DND-41 (cell line): ENCODE measurements around the gene EXOC3L4.

Experiments used
- ATAC-seq: fragments of 200-7000 bp; cut with Tn5 transposase; 3 replicates; pipeline ENCODE4 v1.9.1; 2021; ENCODE audit warnings: low read depth; ENCODE audit not compliant: insufficient read depth
- DNase-seq: peaks from one replicate; pipeline ENCODE4 v3.0.0-alpha.2; 2020
- H2AFZ ChIP-seq: 2 replicates; pipeline ENCODE4 v1.6.0; 2012; ENCODE audit warnings: low read depth, low read length
- H3K27ac ChIP-seq: 2 replicates; pipeline ENCODE4 v1.5.1; 2012; ENCODE audit warnings: low read length, inconsistent platforms
- H3K27me3 ChIP-seq: fragments of 200-600 bp; sonication (generic); 2 replicates; pipeline ENCODE4 v1.6.0; 2012; ENCODE audit warnings: low read length, mild to moderate bottlenecking, inconsistent platforms; ENCODE audit not compliant: insufficient read depth, poor library complexity
- H3K36me3 ChIP-seq: 2 replicates; pipeline ENCODE4 v1.5.1; 2012; ENCODE audit warnings: low read length, inconsistent platforms; ENCODE audit not compliant: insufficient read depth
- H3K4me1 ChIP-seq: 2 replicates; pipeline ENCODE4 v1.5.1; 2012; ENCODE audit warnings: mild to moderate bottlenecking, low read length; ENCODE audit not compliant: insufficient read depth
- H3K4me2 ChIP-seq: 2 replicates; pipeline ENCODE4 v1.6.0; 2012; ENCODE audit warnings: mild to moderate bottlenecking, moderate library complexity, low read length, inconsistent platforms; ENCODE audit not compliant: insufficient read depth
- H3K4me3 ChIP-seq, 2 experiments: fragments of 200-600 bp in 1 of 2; shearing (Covaris generic) in 1 of 2; 2 replicates each; pipeline ENCODE4 v1.5.1; 2012 to 2016; ENCODE audit warnings: inconsistent platforms in 2 of 2, low read length in 2 of 2, mild to moderate bottlenecking in 2 of 2, low read depth in 1 of 2, moderate library complexity in 1 of 2
- H3K79me2 ChIP-seq: 2 replicates; pipeline ENCODE4 v1.6.0; 2012; ENCODE audit warnings: low read length, inconsistent platforms; ENCODE audit not compliant: insufficient read depth
- H3K9ac ChIP-seq: 2 replicates; pipeline ENCODE4 v1.6.0; 2012; ENCODE audit warnings: low read depth, mild to moderate bottlenecking, inconsistent platforms, low read length, moderate library complexity
- H3K9me3 ChIP-seq: 2 replicates; pipeline ENCODE4 v1.5.1; 2012; ENCODE audit warnings: low read length, moderate library complexity, mild to moderate bottlenecking, inconsistent platforms; ENCODE audit not compliant: insufficient read depth, severe bottlenecking
- H4K20me1 ChIP-seq: 2 replicates; pipeline ENCODE4 v1.6.0; 2012; ENCODE audit warnings: low read length; ENCODE audit not compliant: insufficient read depth
- EZH2 ChIP-seq: IDR thresholded peaks from 3 replicates; pipeline ENCODE4 v1.6.1; 2012; ENCODE audit warnings: borderline replicate concordance, low read depth, mild to moderate bottlenecking, moderate library complexity, low read length, inconsistent platforms; ENCODE audit not compliant: severe bottlenecking
- TF ChIP-seq, protein P1 (sequence below): IDR thresholded peaks from 2 replicates; pipeline ENCODE4 v1.5.1; 2012; ENCODE audit warnings: borderline replicate concordance, low read length, moderate library complexity, mild to moderate bottlenecking; ENCODE audit not compliant: poor library complexity, severe bottlenecking; ENCODE audit errors: extremely low read depth

EXOC3L4 gene

DNA sequence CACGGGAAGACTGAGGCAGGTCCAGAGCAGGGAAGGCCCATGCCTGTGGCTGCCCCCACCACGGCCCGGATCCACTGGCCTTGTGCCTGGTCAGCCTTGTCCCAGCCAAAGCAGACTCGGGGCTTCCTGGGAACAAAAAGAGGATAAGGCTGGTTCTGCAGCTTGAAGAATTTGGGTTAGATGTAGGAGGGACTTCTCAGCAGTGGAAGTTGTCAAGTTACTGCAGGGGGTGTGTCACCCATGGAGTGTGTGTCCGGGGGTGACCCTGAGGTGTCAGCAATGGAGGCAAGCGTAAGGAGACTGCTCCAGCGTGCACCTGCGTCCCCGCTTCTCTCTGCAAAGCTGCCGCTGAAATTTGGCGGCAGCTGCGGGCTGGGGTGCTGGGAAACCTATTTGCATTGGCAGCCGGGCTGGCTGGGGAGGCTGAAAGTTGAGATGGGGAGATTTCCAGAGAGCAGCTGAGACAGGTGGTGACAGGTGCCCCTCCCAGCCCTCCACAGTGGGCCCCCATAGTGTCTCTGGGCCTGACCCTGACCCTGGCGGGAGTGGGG is 16.2 kb downstream of the EXOC3L4 start:
- H3K27ac ChIP-seq, result no peak overlapping the region
- no peak overlapping the region for H3K9ac ChIP-seq
- 0 out of 2 replicates have a peak, but pooled peaks cover 3% of the 10 kb centered on the region for H4K20me1 ChIP-seq
- no peaks in the 10 kb centered on the region for H3K9me3 ChIP-seq
- H3K4me3 ChIP-seq, result no peak overlapping the region
- DNase-seq, result no peak
- no peaks in the 10 kb centered on the region for H3K36me3 ChIP-seq
- H3K4me1 ChIP-seq, result no peaks in the 10 kb centered on the region
- no peak overlapping the region for H3K4me2 ChIP-seq
- H3K27me3 ChIP-seq, result no peaks in the 10 kb centered on the region
- ATAC-seq, result no peak
- H3K79me2 ChIP-seq, result no peaks in the 10 kb centered on the region
- H2AFZ ChIP-seq, result no peak overlapping the region
- TF ChIP-seq, protein P1, sequence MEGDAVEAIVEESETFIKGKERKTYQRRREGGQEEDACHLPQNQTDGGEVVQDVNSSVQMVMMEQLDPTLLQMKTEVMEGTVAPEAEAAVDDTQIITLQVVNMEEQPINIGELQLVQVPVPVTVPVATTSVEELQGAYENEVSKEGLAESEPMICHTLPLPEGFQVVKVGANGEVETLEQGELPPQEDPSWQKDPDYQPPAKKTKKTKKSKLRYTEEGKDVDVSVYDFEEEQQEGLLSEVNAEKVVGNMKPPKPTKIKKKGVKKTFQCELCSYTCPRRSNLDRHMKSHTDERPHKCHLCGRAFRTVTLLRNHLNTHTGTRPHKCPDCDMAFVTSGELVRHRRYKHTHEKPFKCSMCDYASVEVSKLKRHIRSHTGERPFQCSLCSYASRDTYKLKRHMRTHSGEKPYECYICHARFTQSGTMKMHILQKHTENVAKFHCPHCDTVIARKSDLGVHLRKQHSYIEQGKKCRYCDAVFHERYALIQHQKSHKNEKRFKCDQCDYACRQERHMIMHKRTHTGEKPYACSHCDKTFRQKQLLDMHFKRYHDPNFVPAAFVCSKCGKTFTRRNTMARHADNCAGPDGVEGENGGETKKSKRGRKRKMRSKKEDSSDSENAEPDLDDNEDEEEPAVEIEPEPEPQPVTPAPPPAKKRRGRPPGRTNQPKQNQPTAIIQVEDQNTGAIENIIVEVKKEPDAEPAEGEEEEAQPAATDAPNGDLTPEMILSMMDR, result no peak
- no peak for TF ChIP-seq EZH2

DNA sequence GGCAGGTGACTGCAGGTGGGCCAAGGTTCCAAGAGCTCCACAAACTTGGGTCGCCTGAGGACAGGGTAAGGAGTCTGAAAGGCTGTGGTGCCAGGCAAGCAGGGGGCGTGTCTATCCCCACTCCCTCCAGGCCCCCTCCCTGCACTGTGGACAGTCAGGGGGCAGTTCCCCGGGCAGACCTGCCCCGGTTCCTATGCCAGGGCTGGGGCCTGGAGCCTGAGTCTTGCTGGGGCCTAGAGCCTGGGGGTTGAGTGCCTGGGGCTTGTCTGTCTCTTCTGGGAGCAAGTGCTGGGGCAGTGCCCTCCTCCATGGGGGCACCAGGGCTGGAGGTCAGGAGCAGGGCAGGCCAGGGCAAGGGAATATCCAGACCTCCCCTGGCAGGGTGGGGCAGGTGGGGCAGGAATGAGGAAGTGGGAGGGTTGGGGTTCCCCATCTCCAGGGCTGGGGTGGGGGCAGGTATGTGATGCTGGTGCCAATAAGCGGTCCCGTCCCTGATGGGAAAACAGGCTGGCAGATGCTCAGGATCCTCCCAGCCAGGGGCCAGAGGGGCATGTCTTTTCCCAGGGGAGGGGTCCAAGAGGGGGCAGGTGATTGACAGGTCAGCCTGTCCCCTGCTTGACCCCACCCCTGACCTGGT is 16.8 kb downstream of the EXOC3L4 start:
- no peaks in the 10 kb centered on the region for H3K36me3 ChIP-seq
- ATAC-seq (no peak), DNase-seq (no peak)
- H2AFZ ChIP-seq, result no peak overlapping the region
- H3K4me2 ChIP-seq, result no peak overlapping the region
- no peak overlapping the region for H3K9ac ChIP-seq
- H3K27me3 ChIP-seq, result no peaks in the 10 kb centered on the region
- H3K27ac ChIP-seq, result no peak overlapping the region
- no peaks in the 10 kb centered on the region for H3K79me2 ChIP-seq
- H3K9me3 ChIP-seq, result no peaks in the 10 kb centered on the region
- TF ChIP-seq, protein P1, result no peak
- no peak for TF ChIP-seq EZH2
- H4K20me1 ChIP-seq, result 0 out of 2 replicates have a peak, but pooled peaks cover 3% of the 10 kb centered on the region
- H3K4me1 ChIP-seq, result no peaks in the 10 kb centered on the region
- no peak overlapping the region for H3K4me3 ChIP-seq

GRCh38 chr14:103112400-103113243 is 18.1 kb downstream of the EXOC3L4 start:
- no peak overlapping the region for H2AFZ ChIP-seq
- no peak overlapping the region for H3K27ac ChIP-seq
- DNase-seq (no peak), ATAC-seq (no peak)
- H3K36me3 ChIP-seq, result no peaks in the 10 kb centered on the region
- H3K4me3 ChIP-seq, result no peak overlapping the region
- H3K9ac ChIP-seq, result no peak overlapping the region
- H3K9me3 ChIP-seq, result no peaks in the 10 kb centered on the region
- no peaks in the 10 kb centered on the region for H3K79me2 ChIP-seq
- no peaks in the 10 kb centered on the region for H3K27me3 ChIP-seq
- no peak for TF ChIP-seq EZH2
- TF ChIP-seq, protein P1, result no peak
- no peaks in the 10 kb centered on the region for H4K20me1 ChIP-seq
- no peaks in the 10 kb centered on the region for H3K4me1 ChIP-seq
- H3K4me2 ChIP-seq, result no peak overlapping the region
